ENCODE measurements around the gene KPNB1. TPM values are rescaled to one million over a fixed set of nuclear protein-coding genes. Genes with fewer than 3 reads are reported as not detected.

The KPNB1 gene
- polyA plus RNA-seq, 1 donor (not counting 4 experiments of a cell fraction or from before 2014, with no cell fraction given): 220 TPM

DNA sequence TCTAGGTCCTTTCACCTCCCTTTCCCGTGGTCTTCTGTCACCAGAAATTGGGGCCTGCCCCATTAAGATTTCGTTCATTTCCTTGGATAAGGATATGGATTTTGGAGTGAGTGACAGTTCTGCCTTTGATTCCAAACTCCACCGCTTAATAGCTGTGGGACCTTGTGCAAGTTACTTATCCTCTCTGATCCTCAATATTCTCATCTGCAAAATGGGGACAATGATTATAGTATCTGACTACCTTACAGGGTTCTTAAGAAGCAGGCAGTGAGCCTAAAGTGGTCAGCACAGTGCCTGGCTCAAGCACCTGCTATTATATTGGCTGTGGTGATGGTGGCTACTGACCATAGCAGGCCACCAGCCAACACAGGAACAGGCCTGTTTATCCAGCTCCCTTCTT, 59.9 kb downstream of the KPNB1 start:
- no peaks in the 10 kb centered on the region for H3K9me1 ChIP-seq (ENCODE audit: control insufficient read depth, extremely low read depth, insufficient read depth, low read length)
- dilution Hi-C loops (cut with MboI; ENCODE audit: extremely low pct_ligation_motif_present, low sequenced_read_pairs): no loop called here
- no peaks in the 10 kb centered on the region for H3K4me1 ChIP-seq (ENCODE audit: control insufficient read depth, extremely low read depth, insufficient read depth, low read length)
- FAIRE-seq (no peak), DNase-seq (ENCODE audit: low read depth, low spot score) (no peak)
- TF ChIP-seq, protein P1, sequence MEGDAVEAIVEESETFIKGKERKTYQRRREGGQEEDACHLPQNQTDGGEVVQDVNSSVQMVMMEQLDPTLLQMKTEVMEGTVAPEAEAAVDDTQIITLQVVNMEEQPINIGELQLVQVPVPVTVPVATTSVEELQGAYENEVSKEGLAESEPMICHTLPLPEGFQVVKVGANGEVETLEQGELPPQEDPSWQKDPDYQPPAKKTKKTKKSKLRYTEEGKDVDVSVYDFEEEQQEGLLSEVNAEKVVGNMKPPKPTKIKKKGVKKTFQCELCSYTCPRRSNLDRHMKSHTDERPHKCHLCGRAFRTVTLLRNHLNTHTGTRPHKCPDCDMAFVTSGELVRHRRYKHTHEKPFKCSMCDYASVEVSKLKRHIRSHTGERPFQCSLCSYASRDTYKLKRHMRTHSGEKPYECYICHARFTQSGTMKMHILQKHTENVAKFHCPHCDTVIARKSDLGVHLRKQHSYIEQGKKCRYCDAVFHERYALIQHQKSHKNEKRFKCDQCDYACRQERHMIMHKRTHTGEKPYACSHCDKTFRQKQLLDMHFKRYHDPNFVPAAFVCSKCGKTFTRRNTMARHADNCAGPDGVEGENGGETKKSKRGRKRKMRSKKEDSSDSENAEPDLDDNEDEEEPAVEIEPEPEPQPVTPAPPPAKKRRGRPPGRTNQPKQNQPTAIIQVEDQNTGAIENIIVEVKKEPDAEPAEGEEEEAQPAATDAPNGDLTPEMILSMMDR (optimal IDR thresholded peaks at IDR 0.05 in 1 of 3, IDR thresholded peaks at IDR 0.05 in 1 of 3, conservative IDR thresholded peaks at IDR 0.05 in 1 of 3; ENCODE audit: extremely low read depth in 1 of 3, insufficient read depth in 2 of 3, low read length in 3 of 3): no peak
- TF ChIP-seq EZH2 (IDR thresholded peaks at IDR 0.05; ENCODE audit: low read length): no peak
- H3K4me2 ChIP-seq (ENCODE audit: control insufficient read depth, extremely low read depth, insufficient read depth, low read depth, low read length): no peak overlapping the region
- H3K27ac ChIP-seq (ENCODE audit: control insufficient read depth, insufficient read depth, low read length): no peak overlapping the region
- H3K9ac ChIP-seq (ENCODE audit: control insufficient read depth, extremely low read depth, insufficient read depth, low read length): no peak overlapping the region
- no peak overlapping the region for H3K4me3 ChIP-seq (ENCODE audit: control insufficient read depth in 2 of 3, extremely low read depth in 1 of 3, insufficient read depth in 2 of 3, low read depth in 1 of 3, low read length in 3 of 3)
- peaks cover 0 to 1% of the 10 kb centered on the region in 2 experiments for H3K36me3 ChIP-seq (ENCODE audit: control insufficient read depth in 2 of 2, extremely low read depth in 1 of 2, insufficient read depth in 2 of 2, low read length in 2 of 2)
- H4K20me1 ChIP-seq (ENCODE audit: control insufficient read depth, extremely low read depth, insufficient read depth, low read length): peaks cover 3% of the 10 kb centered on the region
- no peaks in the 10 kb centered on the region for H3K9me3 ChIP-seq (ENCODE audit: control insufficient read depth, low read depth, low read length)
- H3K79me2 ChIP-seq (ENCODE audit: control insufficient read depth, insufficient read depth, low read length): no peaks in the 10 kb centered on the region
- H3K27me3 ChIP-seq (ENCODE audit: control insufficient read depth, extremely low read depth, insufficient read depth, low read length): peaks cover 26% of the 10 kb centered on the region
- no peak overlapping the region for H2AFZ ChIP-seq (ENCODE audit: control insufficient read depth, low read length)

DNA sequence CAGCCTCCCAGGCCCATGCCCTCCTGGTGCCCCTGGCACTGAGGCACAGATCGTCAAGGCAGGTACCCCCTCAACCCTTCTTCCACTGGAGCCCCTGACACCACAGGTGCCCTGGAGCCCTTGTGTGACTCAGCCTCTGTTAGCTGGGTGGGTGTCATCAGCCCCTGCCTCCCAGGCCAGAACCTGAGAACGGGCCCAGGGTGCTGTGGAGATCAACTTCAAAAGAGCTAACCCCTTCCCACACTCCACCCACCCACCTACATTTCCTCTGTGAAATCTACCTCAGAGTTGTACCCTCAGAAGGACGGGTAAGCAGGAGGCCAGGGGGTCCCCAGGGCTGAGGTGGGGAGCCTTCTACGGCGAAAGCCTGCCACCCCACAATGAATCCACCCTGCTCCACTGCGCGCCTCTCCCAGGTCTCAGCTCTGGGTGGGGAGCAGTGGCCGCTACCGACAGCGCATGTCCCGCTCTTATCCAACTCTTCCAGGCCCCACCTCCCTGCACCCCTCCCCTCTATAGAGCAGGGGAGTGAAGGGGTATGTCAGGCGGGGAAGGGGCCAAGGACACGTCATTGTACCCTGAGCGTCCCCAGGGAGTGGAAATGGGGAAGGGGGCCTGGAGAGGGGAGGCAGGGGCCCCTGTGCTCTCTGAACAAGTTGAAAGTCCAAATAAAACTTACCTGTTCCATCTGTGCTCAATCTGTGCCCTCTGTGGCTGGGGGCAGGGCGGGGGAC, 61.8 kb downstream of the KPNB1 start:
- no peaks in the 10 kb centered on the region for H3K9me1 ChIP-seq (ENCODE audit: control insufficient read depth, extremely low read depth, insufficient read depth, low read length)
- H4K20me1 ChIP-seq (ENCODE audit: control insufficient read depth, extremely low read depth, insufficient read depth, low read length): peaks cover under 1% of the 10 kb centered on the region
- no peaks in the 10 kb centered on the region for H3K9me3 ChIP-seq (ENCODE audit: control insufficient read depth, low read depth, low read length)
- H3K79me2 ChIP-seq (ENCODE audit: control insufficient read depth, insufficient read depth, low read length): no peaks in the 10 kb centered on the region
- no peak overlapping the region for H3K9ac ChIP-seq (ENCODE audit: control insufficient read depth, extremely low read depth, insufficient read depth, low read length)
- H3K27ac ChIP-seq (ENCODE audit: control insufficient read depth, insufficient read depth, low read length): no peak overlapping the region
- dilution Hi-C loops (cut with MboI; ENCODE audit: extremely low pct_ligation_motif_present, low sequenced_read_pairs): no loop called here
- peaks cover 38% of the 10 kb centered on the region for H3K27me3 ChIP-seq (ENCODE audit: control insufficient read depth, extremely low read depth, insufficient read depth, low read length)
- no peak overlapping the region for H3K4me3 ChIP-seq (ENCODE audit: control insufficient read depth in 2 of 3, extremely low read depth in 1 of 3, insufficient read depth in 2 of 3, low read depth in 1 of 3, low read length in 3 of 3)
- TF ChIP-seq EZH2 (IDR thresholded peaks at IDR 0.05; ENCODE audit: low read length): no peak
- TF ChIP-seq, protein P1 (optimal IDR thresholded peaks at IDR 0.05 in 1 of 3, IDR thresholded peaks at IDR 0.05 in 1 of 3, conservative IDR thresholded peaks at IDR 0.05 in 1 of 3; ENCODE audit: extremely low read depth in 1 of 3, insufficient read depth in 2 of 3, low read length in 3 of 3): no peak
- DNase-seq (ENCODE audit: low read depth, low spot score) (no peak), FAIRE-seq (no peak)
- no peak overlapping the region for H2AFZ ChIP-seq (ENCODE audit: control insufficient read depth, low read length)
- peaks cover 0 to 1% of the 10 kb centered on the region in 2 experiments for H3K36me3 ChIP-seq (ENCODE audit: control insufficient read depth in 2 of 2, extremely low read depth in 1 of 2, insufficient read depth in 2 of 2, low read length in 2 of 2)
- no peak overlapping the region for H3K4me2 ChIP-seq (ENCODE audit: control insufficient read depth, extremely low read depth, insufficient read depth, low read depth, low read length)
- H3K4me1 ChIP-seq (ENCODE audit: control insufficient read depth, extremely low read depth, insufficient read depth, low read length): no peaks in the 10 kb centered on the region

All from keratinocyte (primary cell).